ENCODE measurements around the gene DHRS4.

Gene DHRS4

DNA sequence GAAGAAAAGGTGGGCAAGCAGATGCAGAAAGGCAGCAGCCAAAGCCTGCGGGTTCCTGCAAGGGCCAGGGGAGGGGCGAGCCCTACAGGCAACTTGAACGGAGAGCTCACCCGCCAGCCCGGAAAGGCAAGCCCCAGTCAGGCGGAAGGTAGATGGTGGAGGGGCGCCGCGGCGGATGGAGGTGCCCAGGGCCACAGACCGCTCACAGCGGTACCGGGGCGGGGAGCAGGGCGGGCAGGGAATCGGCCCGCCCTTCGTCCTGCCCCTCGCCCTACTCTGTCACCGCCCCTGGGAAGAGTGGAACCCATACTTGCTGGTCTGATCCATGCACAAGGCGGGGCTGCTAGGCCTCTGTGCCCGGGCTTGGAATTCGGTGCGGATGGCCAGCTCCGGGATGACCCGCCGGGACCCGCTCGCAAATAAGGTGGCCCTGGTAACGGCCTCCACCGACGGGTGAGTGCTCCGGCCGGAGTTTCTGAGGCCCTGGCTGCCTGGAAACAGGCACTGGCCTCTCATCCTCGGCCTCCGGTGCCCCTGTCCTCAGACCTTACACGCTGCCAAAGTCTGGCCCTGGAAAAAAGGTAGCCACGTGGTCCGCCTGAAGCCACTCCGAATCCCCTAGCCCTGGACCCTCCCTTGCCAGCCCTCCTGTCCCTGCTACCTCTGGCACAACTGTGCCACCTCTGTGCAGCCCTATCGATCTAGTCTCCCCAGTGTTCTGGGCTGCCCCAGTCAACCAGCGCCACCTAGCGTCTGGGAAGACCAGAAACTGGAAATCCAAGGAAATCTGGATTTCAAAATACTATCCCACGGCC lies at the start of gene DHRS4:
TSS of gene DHRS4 (plus strand) at position 307 of the 815 bp plus-strand sequence. CDS start at position 326, 19 bp downstream.
- TF ChIP-seq, protein P1, sequence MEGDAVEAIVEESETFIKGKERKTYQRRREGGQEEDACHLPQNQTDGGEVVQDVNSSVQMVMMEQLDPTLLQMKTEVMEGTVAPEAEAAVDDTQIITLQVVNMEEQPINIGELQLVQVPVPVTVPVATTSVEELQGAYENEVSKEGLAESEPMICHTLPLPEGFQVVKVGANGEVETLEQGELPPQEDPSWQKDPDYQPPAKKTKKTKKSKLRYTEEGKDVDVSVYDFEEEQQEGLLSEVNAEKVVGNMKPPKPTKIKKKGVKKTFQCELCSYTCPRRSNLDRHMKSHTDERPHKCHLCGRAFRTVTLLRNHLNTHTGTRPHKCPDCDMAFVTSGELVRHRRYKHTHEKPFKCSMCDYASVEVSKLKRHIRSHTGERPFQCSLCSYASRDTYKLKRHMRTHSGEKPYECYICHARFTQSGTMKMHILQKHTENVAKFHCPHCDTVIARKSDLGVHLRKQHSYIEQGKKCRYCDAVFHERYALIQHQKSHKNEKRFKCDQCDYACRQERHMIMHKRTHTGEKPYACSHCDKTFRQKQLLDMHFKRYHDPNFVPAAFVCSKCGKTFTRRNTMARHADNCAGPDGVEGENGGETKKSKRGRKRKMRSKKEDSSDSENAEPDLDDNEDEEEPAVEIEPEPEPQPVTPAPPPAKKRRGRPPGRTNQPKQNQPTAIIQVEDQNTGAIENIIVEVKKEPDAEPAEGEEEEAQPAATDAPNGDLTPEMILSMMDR (IDR thresholded peaks at IDR 0.05; ENCODE audit: low read depth, low read length) = peak; percentile 92
- DNase-seq (ENCODE audit: low read depth in 2 of 2) = peak; percentile 82 to 85
- H3K4me3 ChIP-seq (replicated peaks in 1 of 2; ENCODE audit: low read depth in 2 of 2, low read length in 2 of 2) = peak within 1 kb of the TSS; percentile 83

DNA sequence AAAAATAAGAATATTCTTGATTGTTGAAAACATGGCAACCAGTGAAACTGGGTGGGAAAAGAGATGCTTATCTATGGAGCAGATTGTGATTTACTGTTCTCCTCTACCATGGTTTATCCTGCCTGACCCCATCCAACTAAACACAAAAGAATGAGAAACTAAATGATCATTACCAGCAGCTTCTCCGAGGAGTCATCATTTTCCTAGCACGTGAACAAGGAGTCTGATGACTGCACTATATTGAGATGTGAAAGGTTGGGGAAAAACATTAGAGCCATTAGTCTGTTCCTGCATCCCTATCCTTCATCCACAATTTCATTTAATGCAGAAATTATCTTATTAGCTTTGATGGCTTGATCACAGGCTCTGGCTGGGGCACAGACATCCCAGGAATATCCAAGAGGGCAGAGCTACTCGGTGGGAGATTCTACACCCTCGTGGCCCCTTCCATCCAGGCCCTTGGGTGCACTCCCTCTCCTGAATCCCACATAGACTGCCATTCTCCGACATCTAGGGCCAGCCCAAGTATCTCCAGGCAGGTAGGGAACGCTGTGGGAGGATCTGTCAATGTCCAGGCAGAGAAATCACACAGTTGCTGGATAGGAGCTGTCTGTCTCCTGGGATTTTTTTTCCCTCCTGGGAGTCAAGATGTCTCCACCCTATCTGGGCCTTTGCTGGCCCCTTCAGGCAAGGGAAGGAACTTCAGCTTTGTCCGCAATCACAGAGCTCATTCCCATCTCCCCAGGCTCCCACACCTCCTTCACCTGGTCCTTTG lies 43.3 kb upstream of the DHRS4 start:
- peak; percentile 53 to 68 for DNase-seq (ENCODE audit: low read depth in 2 of 2)
- TF ChIP-seq, protein P1 (IDR thresholded peaks at IDR 0.05; ENCODE audit: low read depth, low read length) = peak; percentile 89
- no peak overlapping the region for H3K4me3 ChIP-seq (replicated peaks in 1 of 2; ENCODE audit: low read depth in 2 of 2, low read length in 2 of 2)

- no peak for DNase-seq (ENCODE audit: low read depth in 2 of 2)
- no peak overlapping the region for H3K4me3 ChIP-seq (replicated peaks in 1 of 2; ENCODE audit: low read depth in 2 of 2, low read length in 2 of 2)
- TF ChIP-seq, protein P1 (IDR thresholded peaks at IDR 0.05; ENCODE audit: low read depth, low read length) = no peak
Observed at GRCh38 chr14:23910876-23911210, 42.7 kb upstream of the DHRS4 start.

DNA sequence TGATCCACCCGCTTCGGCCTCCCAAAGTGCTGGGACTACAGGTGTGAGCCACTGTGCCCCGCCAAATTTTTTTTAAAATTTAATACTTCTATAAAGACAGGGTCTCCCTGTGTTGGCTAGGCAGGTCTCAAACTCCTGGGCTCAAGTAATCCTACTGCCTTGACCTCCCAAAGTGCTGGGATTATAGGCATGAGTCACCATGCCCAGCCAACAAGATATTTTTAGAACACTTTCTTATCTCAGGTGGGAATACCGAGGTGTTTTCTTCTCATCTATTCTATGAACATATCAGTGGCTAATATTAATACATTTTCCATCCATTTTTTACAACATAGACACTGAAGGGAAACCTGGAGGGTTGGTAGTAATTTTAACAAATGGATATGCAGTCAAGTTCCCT lies 38.0 kb upstream of the DHRS4 start:
- TF ChIP-seq, protein P1 (IDR thresholded peaks at IDR 0.05; ENCODE audit: low read depth, low read length) = no peak
- no peak overlapping the region for H3K4me3 ChIP-seq (replicated peaks in 1 of 2; ENCODE audit: low read depth in 2 of 2, low read length in 2 of 2)
- DNase-seq (ENCODE audit: low read depth in 2 of 2) = no peak

GRCh38 chr14:23916004-23916403 lies 37.6 kb upstream of the DHRS4 start:
- H3K4me3 ChIP-seq (replicated peaks in 1 of 2; ENCODE audit: low read depth in 2 of 2, low read length in 2 of 2) = no peak overlapping the region
- TF ChIP-seq, protein P1 (IDR thresholded peaks at IDR 0.05; ENCODE audit: low read depth, low read length) = no peak
- DNase-seq (ENCODE audit: low read depth in 2 of 2) = peak in 1 of 2 donors; percentile 11

GRCh38 chr14:23916446-23916845 lies 37.1 kb upstream of the DHRS4 start:
- TF ChIP-seq, protein P1 (IDR thresholded peaks at IDR 0.05; ENCODE audit: low read depth, low read length) = no peak
- DNase-seq (ENCODE audit: low read depth in 2 of 2) = no peak
- H3K4me3 ChIP-seq (replicated peaks in 1 of 2; ENCODE audit: low read depth in 2 of 2, low read length in 2 of 2) = no peak overlapping the region
